ENCODE data around the gene PCNT. TPM values are rescaled to one million over a fixed set of nuclear protein-coding genes. Genes with fewer than 3 reads are reported as not detected.

The PCNT gene
- total and polyA plus RNA-seq, 10 of the 15 experiments (the other 5 are each of a cell fraction or from before 2014, with no cell fraction given) = 2.9 to 39.6 (median 20.5) TPM

DNA sequence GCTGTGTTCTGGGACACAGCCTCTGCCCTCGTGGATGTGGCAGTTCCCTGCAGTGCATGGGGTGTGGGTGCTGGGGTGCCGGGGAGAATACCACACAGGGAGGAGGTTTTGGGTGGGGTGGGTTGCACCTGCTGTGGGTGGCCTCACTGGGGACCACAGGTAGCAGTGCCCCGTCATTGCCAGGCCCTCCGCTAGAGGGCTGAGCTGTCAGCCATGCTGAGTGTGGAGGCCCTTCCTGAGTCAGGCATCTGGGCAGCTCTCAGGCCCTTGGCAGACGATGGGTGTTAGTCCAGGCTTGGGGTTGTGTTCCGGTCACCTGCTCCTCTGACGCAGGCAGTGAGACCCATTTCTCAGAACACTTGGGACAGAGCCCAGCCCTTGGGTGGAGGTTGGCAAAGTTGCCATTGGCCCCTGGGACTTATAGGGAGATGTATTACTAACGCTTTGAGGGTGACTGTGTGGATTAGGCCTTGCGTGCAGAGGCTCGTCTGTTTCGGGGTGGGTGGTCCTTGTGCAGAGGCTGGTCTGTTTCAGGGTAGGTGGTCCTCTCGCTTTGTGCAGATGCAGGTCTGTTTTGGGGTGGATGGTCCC is 23.9 kb downstream of the PCNT start:
- BruUV-seq (replicated peaks) = no TSS peak
- no peak for FAIRE-seq
- in situ Hi-C loops (cut with MboI) (no loop called here), intact Hi-C loops (cut with micrococcal nuclease; ENCODE audit: unreplicated experiment) (no loop called here)
- Histone ChIP-seq H3K9ac (ENCODE audit: control insufficient read depth, insufficient read depth, low read length) (no peak overlapping the region), H4K20me1 (ENCODE audit: control insufficient read depth, insufficient read depth) (no peaks in the 10 kb centered on the region), H3K4me2 (ENCODE audit: control insufficient read depth, insufficient read depth) (no peak overlapping the region), H3K4me1 (ENCODE audit: control insufficient read depth, insufficient read depth, low read length) (no peaks in the 10 kb centered on the region), H2AFZ (ENCODE audit: control insufficient read depth, low read depth, low read length) (no peak overlapping the region), H3K9me3 (replicated peaks; ENCODE audit: control insufficient read depth, insufficient read depth, low read length) (no peaks in the 10 kb centered on the region), H3K36me3 (ENCODE audit: control insufficient read depth in 2 of 2, insufficient read depth in 2 of 2, low read length in 1 of 2) (peaks cover 23 to 47% of the 10 kb centered on the region in 2 experiments), H3K79me2 (ENCODE audit: control insufficient read depth, insufficient read depth, low read length) (no peaks in the 10 kb centered on the region; the same call in 1 of the 2 replicates), H3K27ac (ENCODE audit: control insufficient read depth, insufficient read depth) (no peak overlapping the region), H3K27me3 (replicated peaks in 1 of 2; ENCODE audit: control insufficient read depth in 2 of 2, insufficient read depth in 2 of 2, low read length in 1 of 2) (no peaks in the 10 kb centered on the region), H3K4me3 (no peak overlapping the region)
- ChIA-PET CTCF (no interaction called here), RAD21 (ENCODE audit: unreplicated experiment) (no interaction called here), SMC1A (ENCODE audit: uncharacterized antibody, unreplicated experiment) (no interaction called here), POLR2A (interaction anchor here (1.0 kb wide), 1 partner anchor 41 kb away, joined by 4 read pairs; no protein-coding TSS in a partner anchor)
- no peak for ATAC-seq
- no peak for TF ChIP-seq ZNF384 (IDR thresholded peaks at IDR 0.05; ENCODE audit: borderline replicate concordance, low read depth, low read length)
- no peak for TF ChIP-seq POLR2A (IDR thresholded peaks at IDR 0.05; ENCODE audit: low read depth, low read length)
- TF ChIP-seq GABPA (IDR thresholded peaks at IDR 0.05; ENCODE audit: low read depth) = no peak
- no peak for TF ChIP-seq KDM1A (IDR thresholded peaks at IDR 0.05; ENCODE audit: borderline replicate concordance)
- TF ChIP-seq, protein P1, sequence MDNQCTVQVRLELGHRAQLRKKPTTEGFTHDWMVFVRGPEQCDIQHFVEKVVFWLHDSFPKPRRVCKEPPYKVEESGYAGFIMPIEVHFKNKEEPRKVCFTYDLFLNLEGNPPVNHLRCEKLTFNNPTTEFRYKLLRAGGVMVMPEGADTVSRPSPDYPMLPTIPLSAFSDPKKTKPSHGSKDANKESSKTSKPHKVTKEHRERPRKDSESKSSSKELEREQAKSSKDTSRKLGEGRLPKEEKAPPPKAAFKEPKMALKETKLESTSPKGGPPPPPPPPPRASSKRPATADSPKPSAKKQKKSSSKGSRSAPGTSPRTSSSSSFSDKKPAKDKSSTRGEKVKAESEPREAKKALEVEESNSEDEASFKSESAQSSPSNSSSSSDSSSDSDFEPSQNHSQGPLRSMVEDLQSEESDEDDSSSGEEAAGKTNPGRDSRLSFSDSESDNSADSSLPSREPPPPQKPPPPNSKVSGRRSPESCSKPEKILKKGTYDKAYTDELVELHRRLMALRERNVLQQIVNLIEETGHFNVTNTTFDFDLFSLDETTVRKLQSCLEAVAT (IDR thresholded peaks at IDR 0.05) = no peak
- TF ChIP-seq, protein P2, sequence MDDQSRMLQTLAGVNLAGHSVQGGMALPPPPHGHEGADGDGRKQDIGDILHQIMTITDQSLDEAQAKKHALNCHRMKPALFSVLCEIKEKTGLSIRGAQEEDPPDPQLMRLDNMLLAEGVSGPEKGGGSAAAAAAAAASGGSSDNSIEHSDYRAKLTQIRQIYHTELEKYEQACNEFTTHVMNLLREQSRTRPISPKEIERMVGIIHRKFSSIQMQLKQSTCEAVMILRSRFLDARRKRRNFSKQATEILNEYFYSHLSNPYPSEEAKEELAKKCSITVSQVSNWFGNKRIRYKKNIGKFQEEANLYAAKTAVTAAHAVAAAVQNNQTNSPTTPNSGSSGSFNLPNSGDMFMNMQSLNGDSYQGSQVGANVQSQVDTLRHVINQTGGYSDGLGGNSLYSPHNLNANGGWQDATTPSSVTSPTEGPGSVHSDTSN (IDR thresholded peaks at IDR 0.05; ENCODE audit: insufficient replicate concordance, low read depth, low read length) = no peak
- no peak for TF ChIP-seq EP300 (IDR thresholded peaks at IDR 0.05; ENCODE audit: borderline replicate concordance in 1 of 2, control insufficient read depth in 1 of 2, low read depth in 2 of 2, low read length in 2 of 2)
- TF ChIP-seq, protein P3, sequence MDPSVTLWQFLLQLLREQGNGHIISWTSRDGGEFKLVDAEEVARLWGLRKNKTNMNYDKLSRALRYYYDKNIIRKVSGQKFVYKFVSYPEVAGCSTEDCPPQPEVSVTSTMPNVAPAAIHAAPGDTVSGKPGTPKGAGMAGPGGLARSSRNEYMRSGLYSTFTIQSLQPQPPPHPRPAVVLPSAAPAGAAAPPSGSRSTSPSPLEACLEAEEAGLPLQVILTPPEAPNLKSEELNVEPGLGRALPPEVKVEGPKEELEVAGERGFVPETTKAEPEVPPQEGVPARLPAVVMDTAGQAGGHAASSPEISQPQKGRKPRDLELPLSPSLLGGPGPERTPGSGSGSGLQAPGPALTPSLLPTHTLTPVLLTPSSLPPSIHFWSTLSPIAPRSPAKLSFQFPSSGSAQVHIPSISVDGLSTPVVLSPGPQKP (IDR thresholded peaks at IDR 0.05; ENCODE audit: low read depth, low read length) = no peak
- no peak for TF ChIP-seq ZNF217 (IDR thresholded peaks at IDR 0.05)
- no peak for DNase-seq (ENCODE audit: low read depth, low spot score)
- WGBS (ENCODE audit: insufficient coverage, insufficient replicate concordance, low lambda C conversion rate, missing lambda C conversion rate) = 91% methylated on average over 12 of the region's 12 CpGs
